Measurements from ENCODE around the gene GRIFIN. TPM values are rescaled to one million over a fixed set of nuclear protein-coding genes. Genes with fewer than 3 reads are reported as not detected.

Gene GRIFIN
- total and polyA plus RNA-seq, 2 donors (not counting 1 experiment from before 2014, with no cell fraction given) = not detected

Other genes with a start within 250 kb of the GRIFIN start
- 106 and 110 TPM in 2 replicates for gene MAD1L1, start 243.5 kb downstream of the GRIFIN start, total RNA-seq
- 55.5 and 86.7 TPM in 2 replicates for gene MAD1L1, start 243.5 kb downstream of the GRIFIN start, polyA plus RNA-seq
- gene MRM2, start 234.2 kb downstream of the GRIFIN start, total RNA-seq = 29.0 and 30.7 TPM in 2 replicates
- 9.2 and 9.6 TPM in 2 replicates for gene MRM2, start 234.2 kb downstream of the GRIFIN start, polyA plus RNA-seq
- 20.3 and 22.9 TPM in 2 replicates for gene NUDT1, start 234.2 kb downstream of the GRIFIN start, total RNA-seq
- gene NUDT1, start 234.2 kb downstream of the GRIFIN start, polyA plus RNA-seq = 15.6 and 21.1 TPM in 2 replicates
- gene SNX8, start 162.0 kb downstream of the GRIFIN start, total RNA-seq = 126 and 144 TPM in 2 replicates
- gene SNX8, start 162.0 kb downstream of the GRIFIN start, polyA plus RNA-seq = 27.6 and 64.4 TPM in 2 replicates
- gene EIF3B, start 121.6 kb downstream of the GRIFIN start, total RNA-seq = 146 and 152 TPM in 2 replicates
- 69.3 and 119 TPM in 2 replicates for gene EIF3B, start 121.6 kb downstream of the GRIFIN start, polyA plus RNA-seq
- 25.4 TPM in 2 replicates for gene CHST12, start 72.8 kb downstream of the GRIFIN start, total RNA-seq
- gene CHST12, start 72.8 kb downstream of the GRIFIN start, polyA plus RNA-seq = 19.4 and 27.1 TPM in 2 replicates
- gene LFNG, start 43.4 kb upstream of the GRIFIN start, total RNA-seq = 208 and 221 TPM in 2 replicates
- gene LFNG, start 43.4 kb upstream of the GRIFIN start, polyA plus RNA-seq = 56.1 and 73.3 TPM in 2 replicates
- gene BRAT1, start 79.1 kb upstream of the GRIFIN start, total RNA-seq = 36.8 and 40.7 TPM in 2 replicates
- 57.5 and 68.3 TPM in 2 replicates for gene BRAT1, start 79.1 kb upstream of the GRIFIN start, polyA plus RNA-seq
- gene IQCE, start 82.6 kb upstream of the GRIFIN start, total RNA-seq = 9.5 and 11.5 TPM in 2 replicates
- 1.9 and 3.5 TPM in 2 replicates for gene IQCE, start 82.6 kb upstream of the GRIFIN start, polyA plus RNA-seq
- gene TTYH3, start 155.6 kb upstream of the GRIFIN start, total RNA-seq = 45.5 and 48.6 TPM in 2 replicates
- gene TTYH3, start 155.6 kb upstream of the GRIFIN start, polyA plus RNA-seq = 8.4 and 11.3 TPM in 2 replicates
- 13.2 and 14.6 TPM in 2 replicates for gene AMZ1, start 211.8 kb upstream of the GRIFIN start, total RNA-seq
- 0.73 and 0.92 TPM in 2 replicates for gene AMZ1, start 211.8 kb upstream of the GRIFIN start, polyA plus RNA-seq